Amygdala (tissue), 56 donors: ENCODE measurements around the gene GAS2.

Experiments
- DNase-seq, 56 donors: peaks; one replicate each; lab custom pipeline; 2025; lab: John Stamatoyannopoulos, UW

GAS2 gene

DNA sequence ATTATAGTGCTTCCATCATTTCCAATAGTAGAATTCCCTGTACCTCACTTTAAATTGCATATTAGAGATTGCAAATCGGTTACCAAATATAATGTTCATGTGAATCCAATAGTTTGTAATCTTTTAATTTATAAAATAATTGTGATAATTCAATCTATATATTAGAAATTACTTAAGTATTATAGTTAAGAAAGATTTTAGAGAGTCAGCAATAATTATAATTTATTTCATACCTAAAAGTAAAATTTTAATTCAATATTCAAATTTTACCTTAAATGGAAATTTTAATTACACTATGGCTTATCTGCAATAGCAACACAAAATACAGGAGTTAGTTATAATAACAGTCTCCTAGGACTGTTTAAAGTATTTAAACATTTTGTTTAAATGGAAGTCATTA is 180.3 kb downstream of the GAS2 start:
- no peak for DNase-seq

DNA sequence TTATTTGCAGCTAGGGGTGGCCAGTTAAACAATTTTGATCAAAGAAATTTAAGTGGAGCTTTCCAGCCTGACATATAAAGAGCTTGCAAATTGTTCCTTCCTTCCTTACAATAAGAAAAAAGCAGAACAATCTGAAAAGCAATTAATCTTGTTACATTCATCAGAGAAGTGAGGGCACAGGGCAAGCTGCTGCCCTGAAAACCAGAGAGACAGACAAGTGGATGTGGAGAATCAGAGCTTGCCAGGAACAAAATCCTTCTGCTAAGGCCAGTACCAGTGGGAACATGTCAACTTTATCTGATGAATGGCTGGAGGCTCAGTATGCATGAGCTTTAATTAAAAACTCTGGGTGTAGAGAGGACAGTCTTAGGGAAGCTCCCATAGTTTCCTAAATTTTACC is 185.1 kb downstream of the GAS2 start:
- no peak for DNase-seq

DNA sequence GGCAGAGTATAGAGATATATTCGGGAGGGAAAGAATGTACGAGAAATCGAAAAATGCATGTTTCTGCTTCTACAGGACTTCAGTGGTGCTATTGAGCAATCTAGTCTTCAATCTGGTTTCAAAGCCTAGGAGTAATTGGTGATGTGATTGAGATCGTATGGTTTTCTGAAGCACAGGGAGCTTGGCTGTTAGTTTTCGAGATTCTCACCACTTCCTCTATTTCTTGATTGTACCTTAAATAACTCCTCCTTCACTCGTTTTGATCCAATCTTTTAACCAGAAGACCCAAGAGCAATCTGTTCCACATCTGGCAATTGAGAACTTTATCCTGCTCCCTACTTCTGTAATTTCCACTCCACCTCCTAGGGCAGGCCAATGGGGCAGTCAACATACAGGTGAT is 193.3 kb downstream of the GAS2 start:
- DNase-seq = no peak

DNA sequence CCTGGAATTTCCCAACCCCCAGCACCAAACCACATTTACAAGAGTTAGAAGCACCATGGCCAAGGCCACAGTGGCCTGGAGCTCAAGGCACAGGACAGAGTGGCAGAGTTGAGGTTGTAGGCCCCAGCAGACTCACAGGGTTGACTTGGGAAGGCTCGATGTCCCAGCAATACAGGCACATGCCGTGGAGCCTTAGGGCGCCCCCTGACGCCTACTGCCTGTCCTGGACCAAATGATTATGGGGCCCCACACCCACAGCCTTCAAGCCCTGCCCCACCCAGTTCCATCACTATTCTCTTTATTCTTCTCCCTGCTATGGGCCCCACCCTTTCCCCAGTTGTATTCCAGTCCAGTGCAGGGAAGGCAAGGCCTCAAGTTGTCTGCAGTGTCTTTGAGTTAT is 193.8 kb downstream of the GAS2 start, which contains the start of gene CCDC179:
Gene CCDC179, minus strand, starts transcription at position 234 of the 400 bp plus-strand sequence. Its CDS starts 53 bp downstream, at position 181.
- DNase-seq = no peak
